HG03175 (cell line): Measurements from ENCODE around the gene CRHBP.

Experiments used
- ATAC-seq: cut with Tn5 transposase; IDR thresholded peaks from one replicate; pipeline ENCODE4 v1.9.1; 2021; ENCODE audit warnings: mild to moderate bottlenecking, moderate library complexity; ENCODE audit not compliant: unreplicated experiment

Gene CRHBP

GRCh38 chr5:77012601-77013000 lies 59.8 kb downstream of the CRHBP start:
- ATAC-seq: no peak

- ATAC-seq: no peak
Measured at GRCh38 chr5:77015938-77016569, 63.2 kb downstream of the CRHBP start.

- ATAC-seq: no peak
Measured at GRCh38 chr5:77016962-77017361, 64.1 kb downstream of the CRHBP start.

GRCh38 chr5:77017668-77018067 lies 64.8 kb downstream of the CRHBP start:
- ATAC-seq: no peak
